ENCODE data around the gene OR56A3.

GRCh38 chr11:5928811-5929210, 13.2 kb upstream of the OR56A3 start:
- TF ChIP-seq CTCF (IDR thresholded peaks at IDR 0.05) (no peak), POLR2A (IDR thresholded peaks at IDR 0.05) (no peak)
